ENCODE data around the gene ADCY1. TPM values are rescaled to one million over a fixed set of nuclear protein-coding genes. Genes with fewer than 3 reads are reported as not detected.

The ADCY1 gene
- total RNA-seq, 4 donors from 2014 or later = 2.3 to 4.8 (median 2.8) TPM

- ATAC-seq (ENCODE audit: low FRiP score) (no peak), DNase-seq (ENCODE audit: low spot score) (no peak)
- TF ChIP-seq CTCF (IDR thresholded peaks at IDR 0.05) = no peak
Observed at GRCh38 chr7:45593877-45594276, 19.7 kb downstream of the ADCY1 start.

- no peak for DNase-seq (ENCODE audit: low spot score)
- no peak for ATAC-seq (ENCODE audit: low FRiP score)
- no peak for TF ChIP-seq CTCF (IDR thresholded peaks at IDR 0.05)
Observed at GRCh38 chr7:45594745-45595535, 20.8 kb downstream of the ADCY1 start.

GRCh38 chr7:45595809-45596664, 21.9 kb downstream of the ADCY1 start:
- ATAC-seq (ENCODE audit: low FRiP score) (no peak), DNase-seq (ENCODE audit: low spot score) (no peak)
- no peak for TF ChIP-seq CTCF (IDR thresholded peaks at IDR 0.05)

- TF ChIP-seq CTCF (IDR thresholded peaks at IDR 0.05) = no peak
- ATAC-seq (ENCODE audit: low FRiP score) (no peak), DNase-seq (ENCODE audit: low spot score) (no peak)
Observed at GRCh38 chr7:45596665-45597095, 22.5 kb downstream of the ADCY1 start.

GRCh38 chr7:45597286-45597984, 23.3 kb downstream of the ADCY1 start:
- no peak for TF ChIP-seq CTCF (IDR thresholded peaks at IDR 0.05)
- no peak for DNase-seq (ENCODE audit: low spot score)
- no peak for ATAC-seq (ENCODE audit: low FRiP score)

- TF ChIP-seq CTCF (IDR thresholded peaks at IDR 0.05) = no peak
- DNase-seq (ENCODE audit: low spot score) = no peak
- no peak for ATAC-seq (ENCODE audit: low FRiP score)
Observed at GRCh38 chr7:45598886-45599520, 24.8 kb downstream of the ADCY1 start.
